Measurements from ENCODE around the gene BCL7C. TPM values are rescaled to one million over a fixed set of nuclear protein-coding genes. Genes with fewer than 3 reads are reported as not detected.

Gene BCL7C
- total RNA-seq = 57.1 and 73.8 TPM in 2 replicates

DNA sequence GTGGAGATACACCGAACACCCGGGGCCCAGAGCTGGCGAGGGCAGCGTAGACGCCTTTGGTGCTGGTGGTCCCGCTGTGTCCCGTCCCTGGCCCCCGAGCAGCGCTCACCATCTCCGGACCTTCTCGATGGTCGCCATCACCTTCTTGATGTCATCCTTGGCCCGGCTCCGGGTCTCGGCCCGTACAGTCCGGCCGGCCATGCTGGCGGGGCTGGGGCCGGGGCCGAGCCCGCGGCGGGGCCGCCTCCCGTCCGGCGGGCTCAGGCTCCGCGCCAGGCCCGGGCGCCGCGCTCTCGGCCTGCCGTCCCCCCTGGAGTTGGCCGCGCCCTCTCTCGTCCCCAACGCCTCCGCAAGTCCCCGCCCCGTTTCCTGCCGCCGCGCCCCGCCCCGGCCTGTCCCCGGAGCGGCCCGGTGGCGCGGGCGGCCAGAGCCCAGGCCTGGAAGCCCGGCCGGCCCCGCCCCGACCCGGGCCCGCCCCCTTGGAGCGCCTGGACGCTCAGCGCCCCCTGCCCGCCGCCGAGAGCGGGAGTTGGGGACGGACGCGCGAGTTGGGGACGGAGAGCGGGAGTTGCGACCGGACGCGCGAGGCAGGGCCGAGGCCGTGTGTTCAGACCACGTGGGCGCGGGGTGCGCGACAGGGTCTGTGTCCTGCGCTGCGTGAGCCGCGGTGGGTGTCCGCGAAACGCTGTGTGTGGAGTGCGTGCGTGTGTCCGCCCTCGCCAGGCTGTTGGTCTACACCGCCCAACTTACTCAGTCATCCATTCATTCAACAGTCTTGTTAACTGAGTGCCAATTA, at the start of gene BCL7C:
BCL7C (minus strand) TSS at position 334 of the 796 bp plus-strand sequence; CDS start at position 201, 133 bp downstream.

DNA sequence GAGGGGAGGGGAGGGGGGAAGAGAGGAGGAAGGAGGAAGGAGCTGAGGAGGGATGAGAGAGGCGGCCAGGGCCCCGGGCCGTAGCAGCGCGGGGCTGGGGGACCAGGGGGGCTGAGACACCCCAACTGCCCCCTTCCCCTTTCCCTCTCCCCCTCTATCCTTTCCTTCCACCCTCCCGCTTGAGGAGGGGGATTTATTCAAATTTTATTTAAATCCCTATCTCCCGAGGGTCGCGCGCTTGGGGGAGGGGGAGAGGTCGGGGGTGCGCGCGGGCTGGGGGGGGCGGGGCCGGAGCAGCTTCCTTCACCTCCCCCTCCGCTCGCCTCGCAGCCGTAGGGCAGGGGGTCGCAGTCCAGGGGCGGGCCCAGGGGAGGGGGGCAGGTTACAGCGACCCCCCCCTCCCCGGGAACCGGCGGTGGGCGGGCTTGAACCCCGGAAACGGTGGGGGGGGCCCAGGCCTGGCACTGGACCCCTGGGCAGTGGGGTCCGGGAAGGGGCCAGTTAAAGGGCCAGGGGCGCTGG, 29.7 kb upstream of the BCL7C start, which contains the start of gene FBXL19:
FBXL19 (plus strand) TSS at position 19 of the 522 bp plus-strand sequence. CDS start 2,183 bp downstream, outside the sequence.

DNA sequence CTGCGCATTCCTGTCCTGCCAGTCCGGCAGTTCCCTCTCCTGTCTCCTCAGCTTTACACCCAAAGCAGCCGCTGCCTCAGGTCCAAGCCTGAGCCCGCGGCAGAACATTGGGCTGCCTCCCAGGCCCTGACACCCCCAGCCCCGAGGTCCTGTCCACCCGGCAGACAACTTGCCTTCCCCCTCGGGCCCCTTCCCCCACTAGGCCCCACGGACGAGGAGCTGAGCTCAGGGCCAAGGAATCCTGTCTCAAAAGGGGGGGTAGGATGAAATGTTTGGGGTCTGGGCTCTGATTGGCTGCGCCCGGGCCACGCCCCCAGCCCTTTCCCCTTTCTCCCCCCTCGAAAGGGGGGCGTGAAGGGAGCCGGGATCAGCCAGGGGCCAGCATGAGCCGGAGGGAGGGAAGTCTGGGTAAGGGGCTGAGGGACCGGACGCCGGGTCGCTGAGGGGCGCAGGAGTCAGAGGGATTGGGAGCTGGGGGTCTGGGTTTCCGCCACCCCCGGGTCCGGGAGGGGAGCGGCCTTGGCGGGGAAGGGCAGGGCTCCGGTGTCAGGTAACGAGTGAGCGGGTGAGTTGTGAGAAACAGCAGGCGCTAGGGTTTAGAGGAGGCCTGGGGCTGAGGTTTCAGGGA, 2.5 kb upstream of the BCL7C start, which contains the start of gene CTF1:
CTF1 (plus strand) TSS at position 354 of the 628 bp plus-strand sequence; CDS start at position 384, 30 bp downstream.

Other genes with a start within 250 kb of the BCL7C start
- 15.0 and 18.1 TPM in 2 replicates for gene PRR14, start 243.1 kb downstream of the BCL7C start, total RNA-seq
- gene FBRS, start 235.6 kb downstream of the BCL7C start, total RNA-seq = 16.9 and 21.7 TPM in 2 replicates
- 3.2 and 6.5 TPM in 2 replicates for gene SRCAP, start 194.9 kb downstream of the BCL7C start, total RNA-seq
- 14.2 and 27.1 TPM in 2 replicates for gene PHKG2, start 145.7 kb downstream of the BCL7C start, total RNA-seq
- 1.3 and 7.1 TPM in 2 replicates for gene CFAP119, start 132.0 kb downstream of the BCL7C start, total RNA-seq
- gene RNF40, start 131.8 kb downstream of the BCL7C start, total RNA-seq = 42.6 and 67.0 TPM in 2 replicates
- 9.9 and 11.0 TPM in 2 replicates for gene ZNF629, start 106.9 kb downstream of the BCL7C start, total RNA-seq
- 0.57 and 4.2 TPM in 2 replicates for gene CTF1, start 2.5 kb upstream of the BCL7C start, total RNA-seq
- 29.6 and 33.9 TPM in 2 replicates for gene FBXL19, start 29.5 kb upstream of the BCL7C start, total RNA-seq
- gene ORAI3, start 55.0 kb upstream of the BCL7C start, total RNA-seq = 13.6 and 34.4 TPM in 2 replicates
- gene SETD1A, start 63.7 kb upstream of the BCL7C start, total RNA-seq = 2.6 and 3.5 TPM in 2 replicates
- 7.9 and 10.3 TPM in 2 replicates for gene HSD3B7, start 91.1 kb upstream of the BCL7C start, total RNA-seq
- 0.08 and 0.34 TPM in 2 replicates for gene STX1B, start 116.6 kb upstream of the BCL7C start, total RNA-seq
- gene STX4, start 139.5 kb upstream of the BCL7C start, total RNA-seq = 23.5 and 24.9 TPM in 2 replicates
- 12.5 and 15.6 TPM in 2 replicates for gene ZNF668, start 180.2 kb upstream of the BCL7C start, total RNA-seq
- gene ZNF646, start 180.3 kb upstream of the BCL7C start, total RNA-seq = 7.3 and 11.6 TPM in 2 replicates
- 0.86 and 1.8 TPM in 2 replicates for gene PRSS53, start 194.9 kb upstream of the BCL7C start, total RNA-seq
- gene VKORC1, start 200.7 kb upstream of the BCL7C start, total RNA-seq = 99.6 and 107 TPM in 2 replicates
- 58.3 and 75.5 TPM in 2 replicates for gene BCKDK, start 214.3 kb upstream of the BCL7C start, total RNA-seq
- gene KAT8, start 223.6 kb upstream of the BCL7C start, total RNA-seq = 27.1 and 30.1 TPM in 2 replicates
- gene PRSS8, start 241.7 kb upstream of the BCL7C start, total RNA-seq = 59.2 and 120 TPM in 2 replicates

Data from hair follicular keratinocyte (primary cell).